HG03342 (cell line): ENCODE results near the gene CLDN9.

Experiments
- ATAC-seq: cut with Tn5 transposase; IDR thresholded peaks from one replicate; pipeline ENCODE4 v1.9.1; 2021; ENCODE audit warnings: mild to moderate bottlenecking, moderate library complexity; ENCODE audit not compliant: unreplicated experiment

Gene CLDN9

DNA sequence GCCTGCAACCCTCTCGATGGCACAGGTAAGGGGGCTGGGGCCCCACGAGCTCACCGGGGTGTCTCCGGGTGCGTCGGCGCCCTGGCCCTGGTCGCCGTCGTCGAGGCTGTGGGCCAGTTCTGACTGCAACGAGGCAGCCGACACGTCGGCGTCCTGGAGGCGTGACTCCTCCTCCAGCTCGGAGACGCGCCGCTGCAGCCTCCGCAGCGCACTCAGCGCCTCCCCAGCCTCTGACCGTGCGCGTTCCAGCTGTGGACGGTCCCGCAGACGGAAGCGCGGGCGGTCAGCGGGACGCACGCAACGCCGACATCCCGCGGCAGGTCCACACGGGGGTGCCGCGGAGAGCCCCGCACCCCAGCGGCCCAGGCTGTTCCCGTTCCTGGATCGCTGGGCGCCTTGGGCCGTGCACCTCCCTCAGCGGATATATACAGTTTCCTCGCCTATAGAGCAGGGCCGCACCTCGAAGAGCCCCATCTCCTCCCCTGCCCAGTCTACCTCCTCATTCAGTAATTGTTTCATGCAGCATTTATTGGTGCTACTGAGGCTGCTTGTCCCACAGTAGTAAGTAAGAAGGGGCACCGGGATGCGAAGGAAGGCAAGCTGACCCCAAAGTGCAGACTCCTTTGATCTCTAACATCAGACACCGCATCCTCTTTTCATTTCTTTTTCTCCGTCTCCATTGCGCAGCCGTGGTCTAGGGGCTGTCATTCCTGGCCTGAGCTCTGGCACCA lies 16.9 kb downstream of the CLDN9 start:
- no peak for ATAC-seq

DNA sequence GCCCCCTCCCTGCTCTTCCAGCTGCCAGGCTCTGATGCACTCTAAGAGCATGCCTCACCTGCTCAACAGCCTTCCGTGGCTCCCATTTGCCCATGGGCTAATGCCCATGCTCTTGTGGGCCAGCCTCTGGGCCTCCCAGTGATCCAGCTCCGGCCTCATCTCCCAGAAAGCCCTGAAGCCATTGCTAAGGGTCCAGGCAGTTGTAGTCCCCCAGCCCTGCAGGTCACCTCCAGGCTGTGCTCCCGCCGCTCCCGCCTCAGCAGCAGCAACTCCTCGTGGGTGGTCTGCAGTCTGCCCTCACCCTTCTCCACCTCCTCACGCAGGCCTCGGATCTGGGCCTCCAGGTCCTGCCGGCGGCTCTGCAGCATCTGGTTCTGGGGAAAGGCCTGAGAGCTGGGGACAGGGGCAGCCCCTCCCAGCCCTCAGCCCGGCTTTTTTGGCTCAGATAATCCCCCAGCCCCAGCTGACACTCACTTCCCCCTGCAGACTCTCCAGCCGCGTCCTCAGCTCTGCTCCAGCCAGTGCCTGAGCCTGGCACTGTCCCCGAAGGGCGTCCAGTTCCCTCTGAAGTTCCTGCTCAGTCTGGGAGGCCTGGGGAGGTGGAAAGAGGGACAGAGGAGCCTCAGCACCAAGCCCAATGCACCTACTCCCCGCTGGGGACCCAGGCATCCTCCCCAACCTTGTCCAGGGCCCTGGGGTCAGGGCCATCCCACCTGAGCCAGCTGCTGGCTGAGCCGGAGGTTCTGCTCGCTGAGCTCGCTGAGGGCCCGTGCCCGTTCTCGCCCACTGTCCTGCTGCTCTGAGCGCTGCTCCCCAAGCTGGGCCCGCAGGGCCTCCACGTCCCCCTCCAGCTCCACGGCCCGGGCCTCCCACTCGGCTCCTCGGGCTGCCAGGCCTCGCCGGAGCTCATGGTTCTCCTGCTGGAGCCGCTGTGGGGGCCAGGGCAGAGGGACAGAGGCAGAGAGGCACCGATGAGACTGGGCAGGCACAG lies 17.8 kb downstream of the CLDN9 start:
- no peak for ATAC-seq

DNA sequence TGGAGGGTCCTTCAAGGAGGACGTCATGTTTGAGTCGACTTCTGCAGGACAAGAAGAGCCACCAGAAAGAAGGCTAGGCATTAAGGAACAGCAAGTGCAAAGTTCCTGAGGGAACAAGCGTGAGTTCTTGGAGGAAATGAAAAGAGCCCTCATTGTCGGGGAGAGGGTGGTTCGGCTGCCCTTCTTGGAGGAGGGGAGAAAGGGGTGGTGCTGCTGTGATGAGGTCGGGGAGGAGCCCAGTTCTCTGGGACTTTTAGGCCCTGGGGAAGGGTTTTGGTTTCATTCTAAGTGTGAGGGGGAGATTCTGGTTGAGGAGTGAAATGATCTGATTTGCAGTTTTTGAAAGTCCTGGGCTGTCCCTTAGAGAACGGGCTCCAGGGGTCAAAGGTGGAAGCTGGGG lies 19.9 kb downstream of the CLDN9 start:
- ATAC-seq: no peak

DNA sequence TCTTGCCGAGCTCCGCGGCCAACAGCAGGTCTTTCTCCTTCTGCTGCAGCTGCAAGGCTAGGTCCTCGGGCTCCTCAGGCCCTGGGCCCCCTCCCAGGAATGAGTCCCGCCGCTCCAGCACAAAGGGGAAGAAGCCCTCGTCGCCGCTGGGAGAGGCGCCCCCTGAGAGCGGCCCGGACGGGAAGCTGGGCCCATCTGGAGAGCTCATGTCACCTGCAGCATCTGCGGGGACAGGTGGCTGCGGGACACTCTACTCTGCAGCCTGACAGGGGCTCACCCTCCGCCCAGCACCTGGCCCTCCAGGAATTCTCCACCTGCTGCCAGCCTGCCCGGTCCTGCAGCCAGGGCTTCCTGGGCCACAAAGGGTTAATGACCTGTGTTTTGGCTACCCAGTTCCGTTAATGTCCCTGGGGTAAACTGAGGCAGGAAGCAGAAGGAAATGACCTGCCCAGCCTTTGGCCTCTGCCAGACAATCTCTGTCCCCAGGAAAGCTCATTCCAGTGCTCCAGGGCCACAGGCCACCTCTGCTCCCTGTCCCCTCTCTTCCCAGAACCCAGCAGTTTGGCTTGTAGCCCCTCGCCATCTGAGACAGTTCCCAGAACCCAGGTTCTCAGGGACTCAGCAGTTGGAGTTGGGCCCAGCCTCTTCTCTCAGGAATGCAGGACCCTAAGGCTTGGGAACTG lies 22.7 kb downstream of the CLDN9 start:
- no peak for ATAC-seq

DNA sequence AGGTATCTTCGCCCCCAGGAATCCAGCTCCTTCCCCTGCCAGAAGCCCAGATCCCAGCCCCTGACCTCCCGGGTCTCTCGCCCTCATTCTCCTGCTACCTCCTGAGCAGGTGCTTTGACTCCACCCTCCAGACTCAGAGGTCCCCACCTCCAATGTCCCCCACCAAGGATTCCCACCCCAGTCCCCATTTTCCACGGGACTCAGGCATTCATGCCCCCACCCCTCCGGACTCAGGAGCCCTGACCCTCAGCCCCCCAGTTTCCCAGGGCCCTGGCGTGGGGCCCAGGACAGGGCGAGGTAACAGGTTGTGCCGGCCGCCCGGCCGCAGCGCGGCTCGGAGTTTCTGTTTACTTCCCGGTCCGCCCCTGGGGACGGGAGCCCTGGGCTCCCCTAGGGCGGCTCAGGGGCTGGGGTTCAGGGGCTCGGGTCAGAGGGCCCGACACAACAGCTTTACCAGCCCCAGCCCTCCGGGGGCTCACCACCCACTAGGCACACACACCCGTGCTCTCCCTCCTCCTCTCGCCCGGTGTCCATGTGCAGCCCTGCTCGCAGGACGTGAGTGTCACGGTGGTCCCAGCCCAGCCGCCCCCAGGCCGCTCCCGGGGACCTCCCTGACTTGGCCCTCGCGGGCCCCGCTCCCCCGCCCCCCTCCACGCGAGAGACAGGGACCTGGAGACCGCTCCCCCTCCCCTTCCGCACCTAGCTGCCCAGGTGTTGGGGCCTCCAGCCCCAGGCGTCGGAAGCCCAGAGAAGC lies 23.4 kb downstream of the CLDN9 start:
- no peak for ATAC-seq

DNA sequence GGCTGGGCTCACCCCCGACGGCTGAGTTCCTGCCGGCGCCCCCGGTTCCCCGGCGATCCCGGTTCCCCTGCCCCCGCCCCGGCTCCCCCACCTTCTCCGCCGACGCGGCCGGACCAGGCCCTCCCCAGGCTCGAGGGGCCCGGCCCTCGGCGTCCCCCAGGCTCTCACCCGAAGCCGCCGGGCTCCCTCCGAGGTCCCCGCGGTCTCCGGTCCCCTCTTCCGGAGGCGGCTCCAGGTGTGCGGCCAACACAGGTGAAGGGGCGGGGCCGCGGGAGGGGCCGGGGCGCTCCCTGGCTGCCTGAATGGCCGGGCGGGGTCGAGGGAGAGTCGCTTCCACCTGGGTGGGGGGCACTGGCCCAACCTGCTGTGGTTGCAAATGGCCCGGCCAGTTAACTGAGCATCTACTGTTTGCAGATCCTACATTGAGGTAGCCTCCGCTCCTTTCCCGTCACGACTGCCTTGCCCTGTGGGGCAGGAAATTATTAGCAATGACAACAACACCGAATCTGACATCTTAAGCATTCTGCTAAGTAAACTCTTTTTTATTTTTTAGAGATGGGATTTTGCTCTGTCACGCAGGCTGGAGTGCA lies 24.1 kb downstream of the CLDN9 start, which contains the start of gene BICDL2:
TSS of gene BICDL2 (minus strand) at position 219 of the 590 bp plus-strand sequence. CDS start 1,448 bp downstream, outside the sequence.
- no peak for ATAC-seq

DNA sequence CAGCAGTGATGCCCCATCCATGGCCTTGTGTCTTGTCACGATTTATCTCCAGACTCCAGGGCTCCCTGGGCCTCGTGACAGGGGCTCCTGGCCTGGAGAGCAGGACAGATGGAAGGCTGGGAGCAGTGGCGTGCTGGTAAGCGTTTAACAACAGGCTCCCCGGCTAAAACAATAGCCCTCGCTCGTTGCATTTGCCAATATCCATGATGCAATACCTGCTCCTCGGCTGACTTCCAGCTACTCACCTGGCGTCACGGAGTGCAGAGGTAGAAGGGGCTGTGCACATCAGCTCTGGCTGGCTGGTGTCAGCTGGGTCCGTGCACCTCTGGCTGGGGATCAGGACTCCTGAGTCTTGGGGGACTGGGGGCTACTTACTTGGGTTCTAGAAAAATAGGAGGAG lies 25.5 kb downstream of the CLDN9 start:
- no peak for ATAC-seq

DNA sequence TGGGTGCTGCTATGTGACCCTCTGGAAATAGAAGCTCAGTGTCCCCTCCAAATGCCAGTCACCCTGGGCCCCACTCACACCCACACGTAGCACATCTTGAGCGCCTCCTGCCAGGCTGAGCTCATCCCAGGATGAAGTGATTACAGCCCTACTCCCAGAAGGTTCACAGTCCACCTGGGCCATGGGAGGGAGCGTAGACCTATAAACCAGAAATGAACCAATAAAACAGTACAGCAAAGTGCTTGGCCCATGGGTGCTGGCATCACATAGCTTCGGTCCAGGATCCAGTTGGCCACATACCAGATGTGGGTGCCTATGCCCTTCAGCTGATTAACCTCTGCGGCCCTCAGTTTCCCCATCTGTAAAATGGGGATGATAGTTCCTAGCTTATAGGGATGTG lies 26.2 kb downstream of the CLDN9 start:
- no peak for ATAC-seq

DNA sequence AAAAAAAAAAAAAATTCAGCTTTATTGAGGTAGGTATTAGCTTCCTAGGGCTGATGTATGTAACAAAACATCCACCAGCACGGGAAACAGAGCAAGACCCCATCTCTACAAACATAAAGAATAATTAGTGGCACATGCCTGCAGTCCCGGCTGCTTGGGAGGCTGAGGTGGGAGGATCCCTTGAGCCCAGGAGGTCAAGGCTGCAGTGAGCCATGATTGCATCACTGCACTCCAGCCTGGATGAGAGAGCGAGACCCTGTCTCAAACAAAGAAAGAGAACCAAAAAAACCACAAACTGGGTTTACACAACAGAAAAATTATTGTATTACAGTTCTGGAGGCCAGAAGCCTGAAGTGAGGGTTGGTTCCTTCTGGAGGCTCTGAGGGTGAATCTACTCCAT lies 29.7 kb downstream of the CLDN9 start:
- no peak for ATAC-seq

DNA sequence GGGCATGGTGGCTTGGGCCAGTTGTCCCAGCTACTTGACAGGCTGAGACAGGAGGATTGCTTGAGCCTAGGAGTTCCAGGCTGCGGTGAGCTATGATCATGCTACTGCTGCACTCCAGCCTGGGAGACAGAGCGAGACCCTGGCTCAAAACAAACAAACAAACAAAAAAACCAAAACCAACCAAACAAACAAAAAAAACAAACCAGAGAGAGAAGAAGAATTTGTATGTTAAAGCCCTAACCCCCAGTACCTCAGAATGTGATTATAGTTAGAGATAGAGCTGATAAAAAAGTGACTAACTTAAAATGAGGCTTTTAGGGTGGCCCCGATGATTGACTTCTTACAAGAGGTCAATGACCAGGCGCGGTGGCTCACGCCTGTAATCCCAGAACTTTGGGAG lies 32.0 kb downstream of the CLDN9 start:
- ATAC-seq: no peak

DNA sequence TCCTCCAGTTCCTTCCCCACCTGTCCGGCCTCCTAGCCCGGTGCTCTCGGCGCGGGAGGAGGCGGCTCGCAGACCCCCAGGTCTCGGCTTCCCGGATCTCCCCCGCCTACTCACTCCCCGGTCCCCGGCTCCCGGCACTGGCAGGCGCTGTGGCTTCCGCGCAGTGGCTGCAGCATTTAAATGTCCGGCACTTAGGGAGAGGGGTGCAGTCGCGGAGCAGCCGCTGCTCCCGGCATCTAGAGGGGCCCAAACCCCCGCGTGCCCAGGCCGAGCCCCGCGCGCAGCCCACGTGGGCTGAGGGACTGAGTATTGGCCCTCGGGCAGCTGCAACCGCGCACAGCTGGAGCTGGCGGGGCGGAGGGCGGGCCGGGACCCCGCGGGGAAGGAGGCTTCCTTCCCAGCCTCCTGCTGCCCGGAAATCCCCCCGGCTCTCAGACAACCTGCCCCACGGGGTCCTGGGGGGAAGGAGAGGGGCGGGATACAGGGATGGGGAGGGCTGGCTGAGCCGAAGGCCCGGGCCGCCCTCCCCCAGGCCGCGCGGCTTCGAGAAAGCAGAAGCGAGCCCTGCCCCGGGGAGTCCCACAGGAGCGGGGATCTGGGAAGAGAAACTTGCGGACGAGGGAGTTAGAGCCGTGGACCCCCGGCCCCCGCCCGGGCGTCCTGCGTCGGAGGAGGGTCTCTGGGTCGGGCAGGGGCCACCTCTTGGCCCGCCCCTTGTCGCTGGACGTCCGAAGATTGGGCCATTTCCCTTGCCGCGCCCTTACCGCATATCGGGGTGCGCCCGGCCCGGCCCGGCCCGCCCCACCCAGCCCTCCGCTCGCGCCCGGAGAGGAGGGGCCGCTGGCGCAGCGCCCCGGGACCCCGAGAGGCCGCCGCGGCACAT lies 33.3 kb downstream of the CLDN9 start, which contains the start of gene MMP25:
TSS of gene MMP25 (plus strand) at position 804 of the 883 bp plus-strand sequence. CDS start 357 bp downstream, outside the sequence.
- ATAC-seq: no peak

DNA sequence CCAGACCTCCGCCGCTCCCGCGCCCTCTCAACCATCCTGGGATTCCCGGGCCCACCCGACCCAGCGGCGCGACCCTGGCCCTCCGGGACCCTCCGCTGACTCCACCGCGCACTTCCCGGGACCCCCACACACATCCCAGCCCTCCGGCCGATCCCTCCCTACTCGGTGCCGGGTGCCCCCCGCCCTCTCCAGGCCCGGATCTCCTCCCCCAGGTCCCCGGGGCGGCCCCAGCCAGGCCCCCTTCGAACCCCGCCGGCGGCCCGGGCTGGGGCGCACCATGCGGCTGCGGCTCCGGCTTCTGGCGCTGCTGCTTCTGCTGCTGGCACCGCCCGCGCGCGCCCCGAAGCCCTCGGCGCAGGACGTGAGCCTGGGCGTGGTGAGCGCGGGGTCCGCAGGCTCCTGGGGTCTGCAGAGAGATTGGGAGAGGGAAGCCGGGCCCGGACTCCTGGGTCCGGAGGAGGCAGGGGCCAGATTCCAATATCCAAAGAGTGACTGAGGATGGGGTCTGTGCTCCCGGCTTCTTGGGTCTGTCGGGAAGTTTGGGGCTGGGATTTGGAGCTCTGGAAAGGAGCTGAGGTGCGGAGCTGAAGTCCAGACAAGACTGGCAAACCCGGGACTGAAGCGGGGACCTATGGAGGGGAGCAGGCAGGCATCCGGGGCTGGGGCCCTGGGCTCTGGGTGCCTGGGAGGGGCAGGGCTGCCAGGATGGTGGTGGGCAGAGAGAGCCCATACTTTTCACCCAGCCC lies 34.1 kb downstream of the CLDN9 start:
- ATAC-seq: no peak

DNA sequence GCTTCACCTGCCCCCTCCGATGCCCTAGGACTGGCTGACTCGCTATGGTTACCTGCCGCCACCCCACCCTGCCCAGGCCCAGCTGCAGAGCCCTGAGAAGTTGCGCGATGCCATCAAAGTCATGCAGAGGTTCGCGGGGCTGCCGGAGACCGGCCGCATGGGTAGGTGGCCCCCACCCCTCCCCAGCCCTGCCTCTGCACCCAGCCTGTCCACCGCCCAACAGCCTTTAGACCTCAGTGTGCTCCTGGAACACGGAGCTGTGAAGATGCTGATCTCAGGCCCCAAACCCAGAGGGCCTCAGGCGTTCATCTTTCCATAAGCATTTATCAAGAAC lies 34.6 kb downstream of the CLDN9 start:
- no peak for ATAC-seq

DNA sequence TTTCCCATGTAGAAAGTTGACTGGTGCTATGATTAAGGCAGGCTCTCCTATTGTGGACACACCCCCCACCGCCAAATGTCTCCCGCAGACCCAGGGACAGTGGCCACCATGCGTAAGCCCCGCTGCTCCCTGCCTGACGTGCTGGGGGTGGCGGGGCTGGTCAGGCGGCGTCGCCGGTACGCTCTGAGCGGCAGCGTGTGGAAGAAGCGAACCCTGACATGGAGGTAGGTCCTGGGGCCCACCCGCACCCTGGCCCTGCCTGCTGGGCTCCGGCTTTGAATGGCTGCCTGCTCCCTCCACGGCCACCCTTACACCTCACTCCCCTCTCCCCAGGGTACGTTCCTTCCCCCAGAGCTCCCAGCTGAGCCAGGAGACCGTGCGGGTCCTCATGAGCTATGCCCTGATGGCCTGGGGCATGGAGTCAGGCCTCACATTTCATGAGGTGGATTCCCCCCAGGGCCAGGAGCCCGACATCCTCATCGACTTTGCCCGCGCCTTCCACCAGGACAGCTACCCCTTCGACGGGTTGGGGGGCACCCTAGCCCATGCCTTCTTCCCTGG lies 37.3 kb downstream of the CLDN9 start:
- ATAC-seq: no peak

DNA sequence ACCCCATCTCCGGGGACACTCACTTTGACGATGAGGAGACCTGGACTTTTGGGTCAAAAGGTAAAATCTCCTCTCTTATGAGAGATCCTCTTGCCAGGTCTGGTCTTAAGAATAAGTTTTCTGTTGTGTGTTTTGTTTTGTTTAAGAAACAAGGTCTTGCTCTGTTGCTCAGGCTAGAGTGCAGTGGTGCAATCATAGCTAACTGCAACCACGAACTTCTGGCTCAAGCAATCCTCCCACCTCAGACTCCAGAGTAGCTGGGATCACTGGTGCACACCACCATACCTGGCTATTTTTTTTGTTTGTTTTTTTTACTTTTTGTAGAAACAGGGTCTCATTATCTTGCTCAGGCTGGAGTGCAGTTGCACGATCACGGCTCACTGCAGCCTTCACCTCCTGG lies 37.8 kb downstream of the CLDN9 start:
- ATAC-seq: no peak

DNA sequence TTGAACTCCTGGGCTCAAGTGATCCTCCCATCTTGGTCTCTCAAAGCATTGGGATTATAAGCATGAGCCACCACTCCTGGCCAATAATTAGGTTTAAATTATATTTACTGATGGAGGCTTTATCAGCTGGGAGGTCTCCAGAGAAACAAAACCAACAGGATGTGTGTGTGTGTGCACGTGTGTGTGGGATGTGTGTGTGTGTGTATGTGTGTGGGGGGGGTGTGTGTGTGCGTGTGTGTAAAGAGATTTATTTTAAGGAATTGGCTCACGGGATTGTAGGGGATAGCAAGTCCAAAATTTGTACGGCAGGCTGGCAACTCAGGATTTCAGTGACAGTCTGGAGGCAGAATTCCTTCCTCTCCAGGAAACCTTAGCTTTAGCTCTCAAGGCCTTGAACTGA lies 38.3 kb downstream of the CLDN9 start:
- ATAC-seq: no peak

DNA sequence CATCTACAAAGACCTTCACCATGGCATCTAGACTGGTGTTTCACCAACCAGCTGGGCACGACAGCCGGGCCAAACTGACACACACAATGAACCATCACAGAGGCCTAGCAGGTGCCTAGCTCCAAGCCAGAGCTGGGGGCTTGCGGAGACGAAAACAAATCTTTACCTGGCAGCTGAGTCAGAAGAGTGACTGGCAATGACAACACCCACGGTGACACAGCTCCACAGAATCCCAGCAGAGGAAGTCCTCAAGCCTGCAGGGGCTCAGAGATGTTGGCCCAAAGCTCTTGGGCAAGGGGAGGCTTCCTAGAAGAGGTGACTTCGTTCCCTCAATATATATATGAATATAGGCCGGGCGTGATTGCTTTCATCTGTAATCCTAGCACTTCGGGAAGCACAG lies 38.8 kb downstream of the CLDN9 start:
- no peak for ATAC-seq
